WTC11 (cell line): ENCODE data around the gene NDUFS1. TPM values are rescaled to one million over a fixed set of nuclear protein-coding genes. Genes with fewer than 3 reads are reported as not detected.

ENCODE experiments used
- ATAC-seq: fragments of 200-7000 bp; cut with Tn5 transposase; 2 replicates; pipeline ENCODE4 v1.10.0; 2021; ENCODE audit warnings: mild to moderate bottlenecking, moderate library complexity
- CTCF ChIA-PET: fragments of 300-600 bp; sonication (Branson Sonifier 250); formaldehyde crosslinking; loops from one replicate; lab custom pipeline; 2021; ENCODE audit warnings: antibody characterized with exemption; lab: Charles Lee
- POLR2A ChIA-PET: fragments of 350-600 bp; sonication (Branson Sonifier 250); formaldehyde crosslinking; loops from one replicate; lab custom pipeline; 2021; ENCODE audit warnings: antibody characterized with exemption; lab: Charles Lee
- DNase-seq: peaks from one replicate; pipeline ENCODE4 v3.0.0; 2021; ENCODE audit warnings: low spot score
- H3K27ac Mint-ChIP-seq: 2 replicates; pipeline ENCODE4 v1.8.0; 2021; ENCODE audit warnings: mixed read lengths
- H3K27me3 Mint-ChIP-seq: 2 replicates; pipeline ENCODE4 v1.8.0; 2021; ENCODE audit warnings: low read depth, mild to moderate bottlenecking, moderate library complexity, mixed read lengths
- H3K36me3 Mint-ChIP-seq: 2 replicates; pipeline ENCODE4 v1.8.0; 2021; ENCODE audit warnings: mixed read lengths
- H3K4me1 Mint-ChIP-seq: 2 replicates; pipeline ENCODE4 v1.8.0; 2022; ENCODE audit warnings: mixed read lengths
- H3K4me3 Mint-ChIP-seq: 2 replicates; pipeline ENCODE4 v1.8.0; 2021; ENCODE audit warnings: mild to moderate bottlenecking, moderate library complexity, mixed read lengths
- H3K9me3 Mint-ChIP-seq: 2 replicates; pipeline ENCODE4 v1.8.0; 2021; ENCODE audit warnings: mixed read lengths
- AR ChIP-seq: fragments of 250-450 bp; sonication (Bioruptor Pico); IDR thresholded peaks from 2 replicates; pipeline ENCODE4 v1.9.0; 2021; ENCODE audit warnings: mild to moderate bottlenecking
- ARID4B ChIP-seq: sonication (generic); formaldehyde crosslinking; IDR thresholded peaks from 2 replicates; pipeline ENCODE4 v1.8.0; 2023; ENCODE audit warnings: missing genetic modification reagents, mild to moderate bottlenecking, borderline replicate concordance
- E2F5 ChIP-seq: sonication (generic); formaldehyde crosslinking; IDR thresholded peaks from 2 replicates; pipeline ENCODE4 v1.8.1; 2022; ENCODE audit warnings: mild to moderate bottlenecking, moderate library complexity, missing genetic modification reagents
- ESRRA ChIP-seq: sonication (generic); formaldehyde crosslinking; IDR thresholded peaks from 2 replicates; pipeline ENCODE4 v1.8.1; 2022; ENCODE audit warnings: mild to moderate bottlenecking, missing genetic modification reagents, borderline replicate concordance
- ETV6 ChIP-seq: sonication (generic); formaldehyde crosslinking; IDR thresholded peaks from 2 replicates; pipeline ENCODE4 v1.8.1; 2022; ENCODE audit warnings: mild to moderate bottlenecking, missing genetic modification reagents
- FOXJ3 ChIP-seq: sonication (generic); formaldehyde crosslinking; IDR thresholded peaks from 2 replicates; pipeline ENCODE4 v1.9.0; 2021; ENCODE audit warnings: missing genetic modification reagents, mild to moderate bottlenecking, borderline replicate concordance
- GABPB1 ChIP-seq: sonication (generic); formaldehyde crosslinking; IDR thresholded peaks from 2 replicates; pipeline ENCODE4 v1.8.1; 2023; ENCODE audit warnings: mild to moderate bottlenecking, missing genetic modification reagents
- PRDM15 ChIP-seq: sonication (generic); formaldehyde crosslinking; IDR thresholded peaks from 2 replicates; pipeline ENCODE4 v1.8.0; 2022; ENCODE audit warnings: missing genetic modification reagents
- PREB ChIP-seq: sonication (generic); formaldehyde crosslinking; IDR thresholded peaks from 2 replicates; pipeline ENCODE4 v1.8.1; 2022; ENCODE audit warnings: mild to moderate bottlenecking, missing genetic modification reagents, moderate library complexity, borderline replicate concordance
- SP1 ChIP-seq: sonication (generic); formaldehyde crosslinking; conservative IDR thresholded peaks from 2 replicates; pipeline ENCODE4 v1.8.1; 2022; ENCODE audit warnings: missing genetic modification reagents
- STAT6 ChIP-seq: sonication (generic); formaldehyde crosslinking; conservative IDR thresholded peaks from 2 replicates; pipeline ENCODE4 v1.8.1; 2023; ENCODE audit warnings: mild to moderate bottlenecking, low read depth, missing genetic modification reagents, moderate library complexity
- ZMAT4 ChIP-seq: fragments of 250-450 bp; sonication (Bioruptor Pico); IDR thresholded peaks from 2 replicates; pipeline ENCODE4 v1.9.0; 2021; ENCODE audit warnings: mild to moderate bottlenecking
- ZNF416 ChIP-seq: fragments of 250-450 bp; sonication (Bioruptor Pico); IDR thresholded peaks from 2 replicates; pipeline ENCODE4 v1.9.0; 2021; ENCODE audit warnings: mild to moderate bottlenecking, inconsistent platforms
- total RNA-seq: library from RNA; stranded (reverse); gene quantifications from 3 replicates; pipeline ENCODE4 v1.2.3, GENCODE V29; 2021

NDUFS1 gene
- total RNA-seq, 1 experiment from 2014 or later: 106 TPM

- ChIA-PET POLR2A (no interaction called here), CTCF (no interaction called here)
- peaks cover 68% of the 10 kb centered on the region for H3K36me3 Mint-ChIP-seq
- H3K4me1 Mint-ChIP-seq: no peaks in the 10 kb centered on the region
- no peaks in the 10 kb centered on the region for H3K9me3 Mint-ChIP-seq
- ATAC-seq: no peak
- no peaks in the 10 kb centered on the region for H3K27me3 Mint-ChIP-seq
- no peak overlapping the region for H3K4me3 Mint-ChIP-seq
- TF ChIP-seq ETV6 (CRISPR knock-in tag): no peak
- TF ChIP-seq FOXJ3 (CRISPR knock-in tag): no peak
- no peak for TF ChIP-seq E2F5
- no peak for TF ChIP-seq GABPB1 (CRISPR knock-in tag)
- TF ChIP-seq STAT6: no peak
- no peak for TF ChIP-seq ARID4B (CRISPR knock-in tag)
- TF ChIP-seq ZMAT4: no peak
- TF ChIP-seq PRDM15 (CRISPR knock-in tag): no peak
- TF ChIP-seq ZNF416 (CRISPR knock-in tag): no peak
- TF ChIP-seq PREB (CRISPR knock-in tag): no peak
- TF ChIP-seq AR (CRISPR knock-in tag): no peak
- TF ChIP-seq ESRRA (CRISPR knock-in tag): no peak
- TF ChIP-seq SP1: no peak
- H3K27ac Mint-ChIP-seq: no peak overlapping the region
- DNase-seq: no peak
Observed at GRCh38 chr2:206143451-206143850, 15.8 kb downstream of the NDUFS1 start.
